GM21723 (cell line): ENCODE results near the gene PIP5KL1.

ENCODE experiments used
- ATAC-seq: cut with Tn5 transposase; IDR thresholded peaks from one replicate; pipeline ENCODE4 v1.9.1; 2021; ENCODE audit warnings: mild to moderate bottlenecking, moderate library complexity; ENCODE audit not compliant: unreplicated experiment

The PIP5KL1 gene

DNA sequence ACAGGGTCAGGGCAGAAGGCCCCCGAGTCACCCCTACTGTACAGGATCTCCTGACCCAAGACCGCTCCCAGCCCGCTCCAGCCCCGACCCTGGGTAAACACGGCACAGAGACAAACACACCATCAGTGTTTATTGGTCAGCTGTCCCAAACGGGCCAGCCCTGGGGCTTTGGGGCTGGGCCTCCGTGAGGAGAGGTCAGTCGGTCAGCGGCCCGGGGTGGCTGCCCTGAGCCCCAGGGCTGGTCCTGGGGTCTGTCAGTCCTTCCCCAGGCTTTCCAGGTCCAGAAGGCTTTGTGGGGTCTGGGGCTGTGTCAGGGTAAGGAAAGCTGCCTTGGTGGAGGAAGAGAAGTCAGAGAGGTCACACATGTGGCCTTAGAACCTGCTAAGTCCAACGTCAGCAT lies 4.4 kb upstream of the PIP5KL1 start:
- ATAC-seq: no peak

DNA sequence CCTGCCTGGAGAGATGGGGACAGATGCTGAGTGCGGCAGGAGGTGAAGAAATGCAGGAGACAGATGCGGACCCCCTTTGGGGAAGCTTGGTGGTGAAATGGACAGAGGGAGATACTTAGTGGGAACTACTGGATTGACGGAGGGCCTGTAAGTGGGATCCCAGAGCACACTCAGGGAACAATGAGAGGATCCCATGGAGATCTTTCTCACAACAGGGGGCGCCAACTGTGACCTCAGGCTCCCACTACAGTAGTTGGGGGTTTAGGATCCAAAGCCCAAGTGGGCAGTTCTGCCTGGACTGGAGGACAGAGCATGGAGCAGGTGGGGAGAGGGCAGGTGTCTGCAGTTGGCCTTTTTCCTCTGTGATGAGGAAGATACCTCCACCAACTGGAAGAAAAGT lies 3.7 kb upstream of the PIP5KL1 start:
- no peak for ATAC-seq

DNA sequence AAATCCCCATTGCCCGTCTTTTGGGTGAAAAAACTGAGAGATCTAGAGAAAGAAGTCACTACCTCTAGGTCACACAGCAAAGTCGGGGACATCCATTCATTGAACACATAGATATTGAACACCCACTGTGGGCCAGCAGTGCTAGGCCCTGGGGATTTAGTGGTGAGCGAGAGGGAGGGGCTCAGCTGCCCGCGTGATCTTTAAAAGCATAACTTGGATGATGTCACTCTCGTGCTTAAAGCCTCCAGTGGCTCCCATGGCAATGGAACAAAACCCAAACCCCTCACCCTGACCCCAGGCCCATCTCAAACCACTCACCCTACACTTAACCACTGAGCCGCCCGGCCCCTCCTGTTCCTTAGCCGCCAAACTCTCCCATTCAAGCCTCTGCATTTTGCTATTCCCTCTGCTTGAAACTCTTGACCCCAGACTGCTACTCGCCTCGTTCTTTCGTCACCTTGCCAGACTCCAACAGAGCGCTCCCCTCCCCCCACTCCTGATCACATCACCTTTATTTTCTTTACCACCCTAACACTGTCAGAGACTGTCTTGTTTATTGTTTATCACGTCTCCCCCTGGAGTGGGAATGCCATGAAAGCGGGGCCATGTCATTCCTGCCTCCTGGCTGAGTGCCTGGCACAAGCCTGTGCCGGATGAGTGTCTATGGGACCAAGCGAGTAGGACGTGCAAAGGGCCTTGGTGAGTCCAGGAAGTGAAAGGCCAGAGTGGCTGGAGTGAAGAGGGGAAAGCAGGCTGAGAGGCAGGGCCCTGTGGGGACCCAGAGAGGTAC lies 710 bp upstream of the PIP5KL1 start:
- peak; percentile 15 for ATAC-seq

DNA sequence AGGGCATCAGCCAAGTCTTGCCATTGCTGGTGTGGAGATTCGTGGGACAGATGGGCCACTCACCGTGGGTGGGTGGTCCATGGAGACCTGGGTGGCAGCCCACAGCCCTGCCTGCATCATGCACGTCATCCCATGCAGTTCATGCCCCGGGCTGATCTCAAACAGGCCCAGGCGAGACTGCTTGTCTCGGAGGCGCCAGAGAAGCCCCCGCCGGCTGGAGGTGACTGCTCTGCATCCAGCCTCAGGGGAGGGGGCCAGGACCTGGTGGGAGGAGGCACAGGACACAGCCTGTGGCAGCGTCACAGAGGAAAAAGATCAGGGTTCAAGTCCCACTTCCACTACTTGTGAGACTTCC lies 975 bp downstream of the PIP5KL1 start:
- no peak for ATAC-seq

DNA sequence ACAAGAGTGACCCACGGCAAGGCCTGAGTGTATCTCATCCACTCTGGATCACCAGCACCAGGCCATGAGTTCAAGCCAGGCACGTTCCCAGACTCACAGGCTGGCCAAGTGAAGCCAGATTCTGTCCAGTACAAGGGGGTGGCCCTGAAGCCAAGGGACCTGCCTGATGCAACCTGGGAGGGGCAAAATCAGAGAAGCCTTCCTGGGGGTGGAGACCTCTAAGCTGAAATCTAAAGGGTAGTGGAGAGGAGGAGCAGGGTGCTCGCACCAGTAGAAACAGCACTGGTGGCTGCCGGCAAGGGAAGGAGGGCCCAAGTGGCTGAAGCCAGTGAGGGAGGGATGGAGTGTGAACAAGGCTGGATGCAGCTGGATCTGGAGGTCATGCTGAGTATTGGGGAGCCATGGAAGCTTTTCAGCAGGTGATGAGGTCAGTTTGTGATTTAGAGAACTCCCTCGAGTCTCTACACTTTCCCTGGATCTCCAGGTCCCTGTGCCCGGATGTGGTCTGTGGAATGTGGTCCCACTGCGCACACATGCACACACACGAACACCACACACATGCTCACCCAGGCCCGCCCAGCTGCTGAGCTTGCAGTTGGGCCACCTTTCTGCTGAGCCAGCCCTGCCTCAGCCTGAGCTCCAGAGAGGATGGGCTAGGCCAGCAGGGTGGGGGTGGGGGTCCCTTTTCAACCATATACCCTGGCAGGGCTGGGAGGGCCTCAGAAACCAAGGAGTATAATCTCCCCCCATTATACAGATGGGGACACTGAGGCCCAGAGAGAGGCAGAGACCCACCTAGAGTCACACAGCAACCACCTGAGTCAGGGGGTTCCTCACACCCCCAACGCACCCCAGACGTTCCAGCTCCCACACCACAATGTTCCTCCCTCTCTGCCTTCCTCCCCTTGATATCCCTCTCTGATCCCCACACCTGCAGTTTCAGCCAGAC lies 1.6 kb downstream of the PIP5KL1 start:
- no peak for ATAC-seq

DNA sequence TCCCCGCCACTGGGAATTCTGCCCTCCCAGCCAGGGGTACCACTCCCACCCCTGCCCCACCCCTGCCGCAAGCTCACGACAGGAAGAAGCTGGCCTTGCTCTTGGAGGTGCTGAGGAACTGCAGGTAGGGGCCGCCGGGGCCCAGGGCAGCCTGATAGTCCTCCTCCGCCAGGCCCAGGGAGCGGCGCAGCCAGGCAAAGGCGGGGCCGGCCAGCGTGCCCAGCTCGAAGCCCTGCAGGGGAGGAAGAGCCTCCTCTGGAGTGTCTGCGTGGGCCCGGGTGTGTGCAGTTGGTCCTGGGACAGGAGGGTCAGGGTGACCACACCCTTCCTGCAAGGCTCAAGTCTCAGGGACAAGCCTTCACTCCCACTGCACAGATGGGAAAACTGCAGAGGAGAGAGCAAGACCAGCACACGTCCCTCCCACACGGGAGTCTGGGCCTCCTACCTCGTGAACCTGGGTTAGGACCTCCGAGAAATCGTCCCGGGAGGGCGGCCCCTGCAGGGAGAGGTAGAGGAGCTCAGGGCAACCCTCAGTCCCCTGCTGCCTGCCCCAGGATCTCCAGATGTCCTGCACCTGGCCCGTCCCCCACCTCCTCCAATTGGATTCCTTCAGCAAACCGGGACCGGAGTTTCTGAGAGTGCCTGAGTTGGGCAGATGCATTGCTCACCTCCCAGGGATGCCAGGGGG lies 2.4 kb downstream of the PIP5KL1 start:
- ATAC-seq: no peak

DNA sequence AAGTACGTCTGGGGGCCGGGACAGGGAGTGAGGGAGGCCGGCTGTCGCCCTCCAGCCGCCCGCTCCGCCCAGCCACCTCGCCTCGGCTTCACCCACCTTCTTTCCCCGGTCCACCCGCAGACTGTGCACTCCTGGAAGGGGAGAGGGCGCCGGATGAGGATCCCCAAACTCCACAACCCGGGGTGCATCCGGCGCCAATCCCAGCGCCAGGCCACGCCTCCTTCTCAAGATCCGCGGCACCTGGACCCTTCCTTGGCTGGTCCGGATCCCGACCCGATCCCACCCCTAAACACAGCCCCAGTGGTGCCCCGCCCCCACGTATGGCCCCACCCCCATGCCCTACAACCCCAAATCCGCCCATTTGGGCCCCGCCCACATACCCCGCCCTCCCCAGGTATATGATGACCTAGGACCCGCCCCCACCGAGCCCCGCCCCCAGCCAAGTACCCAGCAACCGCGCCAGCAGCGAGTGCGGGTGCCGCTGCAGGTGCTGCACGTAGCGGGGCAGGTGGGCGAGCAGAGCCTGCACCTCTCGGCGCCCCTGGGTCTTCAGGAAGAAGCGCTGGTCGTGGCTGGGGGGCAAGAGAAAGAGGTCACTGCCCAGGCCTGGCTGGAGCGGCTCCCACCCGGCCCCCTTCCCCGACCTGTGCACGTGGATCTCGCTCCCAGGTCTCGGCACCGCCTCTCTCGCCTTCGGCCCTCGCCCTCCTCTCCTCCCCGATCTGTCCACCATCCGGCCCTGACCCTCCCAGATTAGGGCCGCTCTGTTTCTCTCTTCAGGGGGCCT lies 3.2 kb downstream of the PIP5KL1 start:
- no peak for ATAC-seq

DNA sequence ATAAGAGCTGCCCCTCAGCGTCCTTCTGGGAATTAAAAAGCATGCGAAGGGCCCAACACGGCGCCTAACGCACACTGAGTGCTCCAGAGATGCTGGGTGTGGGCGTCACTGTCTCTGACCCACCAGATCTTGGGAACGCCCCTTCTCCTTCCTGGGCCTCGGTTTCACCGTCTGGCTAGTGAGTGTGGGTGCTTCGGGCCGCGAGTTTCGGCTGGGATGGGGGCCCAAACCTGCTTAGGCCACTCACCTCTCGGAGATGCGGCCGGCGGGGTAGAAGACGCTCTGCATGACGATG lies 3.7 kb downstream of the PIP5KL1 start:
- ATAC-seq: no peak

DNA sequence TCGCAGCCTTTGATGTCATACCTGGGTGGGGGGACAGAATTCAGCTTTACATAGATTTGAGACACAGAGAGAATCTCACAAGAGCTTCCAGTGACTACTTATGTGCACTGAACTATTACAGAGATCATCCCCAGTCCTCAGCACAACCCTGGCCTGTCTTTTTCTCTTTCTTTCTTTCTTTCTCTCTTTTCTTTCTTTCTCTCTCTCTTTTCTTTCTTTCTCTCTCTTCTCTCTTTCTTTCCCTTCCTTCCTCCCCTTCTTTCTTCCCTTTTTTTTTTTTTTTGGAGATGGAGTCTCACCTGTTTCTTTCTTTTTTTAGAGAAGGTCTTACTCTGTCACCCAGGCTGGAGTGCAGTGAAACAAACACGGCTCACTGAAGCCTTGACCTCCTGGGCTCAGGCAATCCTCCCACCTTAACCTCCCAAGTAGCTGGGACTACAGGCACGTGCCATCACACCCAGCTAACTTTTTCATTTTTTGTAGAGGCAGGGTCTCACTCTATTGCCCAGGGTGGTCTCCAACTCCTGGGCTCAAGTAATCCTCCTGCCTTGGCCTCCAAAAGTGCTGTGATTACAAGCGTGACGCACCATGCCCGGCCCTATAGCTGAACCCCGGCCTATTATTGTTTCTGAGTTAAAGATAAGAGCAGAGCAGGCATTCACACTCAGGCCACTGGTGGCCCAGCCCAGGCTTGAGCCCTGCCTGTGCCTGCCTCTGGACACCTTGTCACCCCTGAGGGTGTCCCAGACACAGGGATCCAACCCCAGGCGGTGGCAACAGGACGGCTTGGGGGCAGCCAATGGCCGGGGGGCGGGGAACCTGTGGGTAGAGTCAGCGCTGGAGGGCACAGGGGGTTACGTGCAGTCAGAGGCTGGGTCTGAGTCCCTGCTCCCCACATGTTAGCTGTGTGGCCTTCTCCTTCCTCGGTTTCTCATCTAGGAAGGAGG lies 4.3 kb downstream of the PIP5KL1 start:
- ATAC-seq: no peak

DNA sequence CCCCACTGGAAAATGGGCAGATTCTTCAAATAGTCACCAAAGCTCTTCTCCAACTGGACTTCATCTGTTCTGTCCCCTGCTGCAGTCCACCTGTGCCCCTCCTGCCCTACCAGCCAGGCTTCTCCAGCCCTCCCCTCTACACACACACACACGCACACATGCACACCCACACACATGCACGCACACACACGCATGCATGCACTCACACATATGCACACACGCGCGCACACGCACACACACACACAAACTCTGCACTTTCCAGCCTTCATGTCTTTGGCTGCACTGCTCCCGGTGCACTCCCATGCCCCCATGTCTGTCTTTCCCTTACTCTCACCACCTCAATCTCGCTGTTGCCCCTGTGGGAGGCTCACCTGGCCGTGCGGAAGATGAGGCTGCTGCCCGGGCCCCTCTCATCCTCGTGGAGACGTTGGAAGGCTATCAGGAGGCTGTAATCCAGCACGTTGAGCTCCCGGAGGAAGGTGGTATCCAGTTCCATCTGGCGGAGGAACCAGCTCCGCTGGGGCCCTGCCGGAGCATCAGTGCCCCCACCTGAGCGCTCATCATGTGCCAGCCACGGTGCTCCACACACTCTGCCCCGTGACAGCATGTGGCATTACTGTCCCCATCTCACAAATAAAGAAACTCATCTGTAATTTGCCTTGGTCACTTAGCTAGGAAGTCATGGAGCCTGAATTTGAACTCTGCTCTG lies 5.7 kb downstream of the PIP5KL1 start:
- ATAC-seq: no peak

DNA sequence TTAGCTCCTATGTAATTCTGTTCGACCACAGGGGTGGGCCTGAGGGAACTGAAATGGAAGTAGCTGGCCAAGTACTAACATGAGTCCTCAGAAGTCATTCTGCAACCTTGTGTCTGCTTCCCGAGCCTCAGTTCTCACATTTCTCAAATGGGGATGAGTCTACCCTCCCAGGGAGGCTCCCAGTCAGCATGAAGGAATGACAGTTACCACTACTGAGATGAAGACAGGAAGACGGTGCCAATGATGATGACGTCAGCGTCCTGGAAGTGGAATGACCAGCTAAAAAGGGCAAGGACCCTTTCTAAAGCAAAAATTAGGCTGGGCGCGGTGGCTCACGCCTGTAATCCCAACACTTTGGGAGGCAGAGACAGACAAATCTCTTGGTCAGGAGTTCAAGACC lies 6.8 kb downstream of the PIP5KL1 start:
- ATAC-seq: no peak

DNA sequence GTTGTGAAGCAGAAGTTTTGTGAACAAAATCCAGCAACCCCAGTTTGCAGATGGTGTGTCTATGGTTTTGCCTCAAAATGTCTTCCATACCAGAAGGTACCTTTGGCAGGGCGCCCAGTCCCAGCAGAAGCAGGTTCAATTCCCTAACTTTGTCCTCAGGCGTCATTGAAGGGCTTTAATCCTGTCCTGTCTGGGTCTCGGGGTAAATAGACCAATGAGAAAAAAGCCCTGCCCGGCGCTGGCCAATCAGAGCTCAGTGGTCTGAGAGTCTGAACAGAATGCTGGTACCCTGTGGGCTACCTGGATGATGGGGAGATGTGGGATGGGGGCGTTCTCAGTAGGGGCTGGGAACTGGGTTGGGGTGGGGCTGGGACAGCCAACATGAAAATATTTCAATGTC lies 7.5 kb downstream of the PIP5KL1 start:
- no peak for ATAC-seq

DNA sequence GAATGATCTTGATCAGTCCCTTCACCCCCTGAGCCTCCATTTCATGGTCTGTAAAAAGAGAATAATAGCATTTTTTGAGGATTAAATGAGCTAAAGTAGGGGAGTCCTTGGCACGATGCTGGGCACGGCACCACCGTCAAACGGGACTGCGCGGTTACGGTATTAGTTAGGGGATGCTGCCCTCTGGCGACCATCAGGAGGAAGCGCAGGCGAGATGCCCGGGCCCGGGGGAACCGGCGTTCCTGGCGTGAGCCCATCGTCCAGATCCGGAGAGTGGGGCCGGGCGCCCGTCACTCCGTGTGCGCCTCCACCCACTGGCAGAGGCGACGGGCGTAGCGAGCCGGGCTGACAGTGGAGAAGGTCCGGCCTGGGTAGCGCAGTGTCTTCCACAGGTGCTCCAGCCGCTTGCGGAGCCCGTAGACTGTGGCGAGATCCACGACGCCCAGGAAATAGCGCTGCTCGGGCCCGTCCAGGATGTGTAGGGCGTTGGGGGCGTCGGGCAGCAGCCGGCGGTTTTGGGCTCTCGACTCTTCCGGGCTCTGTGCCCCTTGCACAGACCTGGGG lies 8.9 kb downstream of the PIP5KL1 start:
- ATAC-seq: no peak

DNA sequence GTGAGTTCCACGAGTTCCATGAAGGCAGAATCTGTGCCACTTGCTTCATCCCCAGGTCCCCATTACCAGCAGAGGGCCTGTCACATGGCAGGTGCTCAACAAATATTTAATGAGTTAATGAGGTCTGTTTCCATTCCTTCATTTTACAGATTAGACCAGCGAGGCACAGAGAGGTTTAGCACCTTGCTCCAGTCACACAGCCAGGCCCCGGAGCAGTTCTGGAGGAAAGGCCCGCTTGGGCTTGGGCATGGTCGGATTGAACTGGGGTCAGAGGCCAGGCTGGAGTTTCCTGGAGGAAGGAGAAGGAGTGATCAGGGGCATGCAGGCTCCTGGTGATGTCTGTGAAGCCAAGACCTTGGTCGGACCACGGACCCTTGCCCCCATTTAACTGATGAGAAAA lies 9.8 kb downstream of the PIP5KL1 start:
- no peak for ATAC-seq

DNA sequence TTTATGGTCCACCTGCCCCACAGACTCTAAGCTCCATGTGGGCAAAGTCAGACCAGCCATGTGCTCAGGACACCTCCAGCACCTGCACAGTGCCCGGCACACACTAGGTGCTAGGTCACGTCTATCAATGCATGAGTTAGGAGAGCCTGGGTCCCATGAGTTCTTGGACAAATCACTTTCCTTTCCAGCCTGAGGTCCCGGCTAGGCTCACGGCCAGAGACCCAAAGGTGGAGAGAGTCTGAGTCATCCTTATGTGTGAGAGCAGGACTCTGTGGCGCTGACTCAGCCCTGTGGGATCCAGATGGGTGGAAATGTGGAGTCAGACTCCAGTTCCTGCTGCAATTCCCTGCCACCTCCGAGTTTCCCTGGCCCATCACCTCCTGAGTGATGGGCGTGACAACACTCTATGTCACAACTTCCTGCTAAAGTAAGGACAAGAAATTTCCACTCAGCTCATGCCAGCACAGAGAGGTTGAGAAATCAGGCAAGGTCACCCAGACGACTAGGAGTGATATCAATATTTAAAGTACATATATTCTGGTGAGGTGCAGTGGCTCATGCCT lies 11.2 kb downstream of the PIP5KL1 start:
- ATAC-seq: no peak

DNA sequence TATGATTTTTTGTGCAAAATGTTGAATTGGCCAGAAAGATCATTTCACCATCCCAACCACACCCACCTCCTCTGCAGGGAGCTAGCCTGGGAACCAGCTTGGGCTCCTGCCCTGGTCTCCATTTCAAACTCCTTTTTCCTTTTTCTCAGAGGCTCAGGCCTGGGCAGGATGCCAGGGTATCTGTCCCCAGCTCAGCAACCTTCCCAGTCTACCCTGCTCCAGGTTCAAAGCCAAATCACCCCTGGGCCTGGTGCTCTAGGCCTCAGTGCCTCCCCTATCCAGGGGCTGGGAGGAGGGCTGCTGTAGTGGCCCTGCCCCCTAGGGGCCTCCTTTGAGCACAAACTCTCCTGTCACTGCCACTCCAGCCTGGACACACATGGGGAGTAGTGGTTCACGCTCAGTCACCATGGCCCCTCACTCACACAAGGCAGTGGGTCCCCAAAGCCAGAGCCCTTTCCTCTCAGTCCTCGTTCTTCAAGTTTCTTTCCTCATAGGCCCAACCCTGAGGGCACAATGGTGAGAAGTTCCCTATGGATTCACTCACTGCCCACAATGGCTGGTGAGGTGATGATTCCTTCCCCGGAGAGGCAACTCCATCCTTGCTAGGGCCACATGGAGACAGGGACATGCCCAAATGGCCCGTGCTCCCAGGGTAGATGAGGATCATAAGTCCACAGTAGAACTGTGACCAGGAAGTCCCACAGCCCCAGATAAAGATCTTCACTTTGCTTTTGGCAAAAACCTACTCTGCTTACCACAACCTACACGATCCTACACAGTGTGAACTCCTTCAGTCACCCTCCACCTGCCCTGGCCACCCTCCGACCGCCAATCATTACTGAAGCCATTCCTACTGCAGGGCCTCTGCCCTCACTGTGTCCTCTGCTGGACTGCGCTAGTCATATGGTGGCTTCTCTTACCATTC lies 12.1 kb downstream of the PIP5KL1 start:
- ATAC-seq: no peak

DNA sequence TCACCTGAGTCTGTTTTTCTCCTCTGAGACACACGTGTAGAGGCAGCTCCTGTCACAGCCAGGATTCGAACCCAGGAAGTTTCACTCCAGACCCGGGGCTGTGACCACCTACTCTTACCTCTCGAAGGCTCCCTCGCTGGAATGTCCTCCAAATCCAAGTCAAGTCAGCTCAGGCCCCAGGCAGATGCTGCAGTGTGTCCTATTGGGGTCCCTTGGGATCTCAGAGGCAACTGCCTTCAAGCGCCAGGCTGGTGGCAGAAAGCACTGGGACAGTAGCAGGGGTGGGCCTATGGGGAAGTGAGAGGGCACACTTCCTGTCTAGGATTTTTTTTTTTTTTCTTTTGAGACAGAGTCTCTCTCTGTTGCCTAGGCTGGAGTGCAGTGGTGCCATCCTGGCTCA lies 13.0 kb downstream of the PIP5KL1 start:
- ATAC-seq: peak; percentile 27
